WI38 (cell line): ENCODE results near the gene ZMPSTE24.

Experiments used
- H3K4me3 ChIP-seq: 2 replicates; pipeline ENCODE4 v1.5.1; 2011; ENCODE audit warnings: low read depth, mild to moderate bottlenecking, control low read depth, low read length
- TF ChIP-seq, protein P1 (sequence below): IDR thresholded peaks from 2 replicates; pipeline ENCODE4 v1.5.1; 2012; ENCODE audit warnings: low read depth, mild to moderate bottlenecking, control low read depth, low read length

Gene ZMPSTE24

DNA sequence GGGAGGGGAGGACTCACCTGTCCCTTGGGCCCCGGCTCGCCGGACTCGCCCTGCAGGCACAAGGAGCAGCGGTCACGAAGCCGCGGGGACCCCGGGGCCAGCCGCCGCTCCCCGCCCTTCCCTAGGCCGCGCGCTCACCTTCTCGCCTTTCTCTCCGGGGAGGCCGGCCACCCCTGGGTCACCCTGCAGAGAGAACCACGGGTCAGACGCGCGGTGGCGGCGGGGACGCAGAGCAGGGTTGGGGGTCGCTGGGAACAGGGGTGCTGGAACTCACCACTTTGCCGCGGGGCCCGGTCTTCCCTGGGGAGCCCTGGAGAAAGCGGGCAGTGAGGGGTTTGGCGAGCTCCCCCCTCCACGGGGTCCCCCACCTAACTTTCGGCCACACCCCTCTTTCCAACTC is 45.8 kb downstream of the ZMPSTE24 start:
- TF ChIP-seq, protein P1, sequence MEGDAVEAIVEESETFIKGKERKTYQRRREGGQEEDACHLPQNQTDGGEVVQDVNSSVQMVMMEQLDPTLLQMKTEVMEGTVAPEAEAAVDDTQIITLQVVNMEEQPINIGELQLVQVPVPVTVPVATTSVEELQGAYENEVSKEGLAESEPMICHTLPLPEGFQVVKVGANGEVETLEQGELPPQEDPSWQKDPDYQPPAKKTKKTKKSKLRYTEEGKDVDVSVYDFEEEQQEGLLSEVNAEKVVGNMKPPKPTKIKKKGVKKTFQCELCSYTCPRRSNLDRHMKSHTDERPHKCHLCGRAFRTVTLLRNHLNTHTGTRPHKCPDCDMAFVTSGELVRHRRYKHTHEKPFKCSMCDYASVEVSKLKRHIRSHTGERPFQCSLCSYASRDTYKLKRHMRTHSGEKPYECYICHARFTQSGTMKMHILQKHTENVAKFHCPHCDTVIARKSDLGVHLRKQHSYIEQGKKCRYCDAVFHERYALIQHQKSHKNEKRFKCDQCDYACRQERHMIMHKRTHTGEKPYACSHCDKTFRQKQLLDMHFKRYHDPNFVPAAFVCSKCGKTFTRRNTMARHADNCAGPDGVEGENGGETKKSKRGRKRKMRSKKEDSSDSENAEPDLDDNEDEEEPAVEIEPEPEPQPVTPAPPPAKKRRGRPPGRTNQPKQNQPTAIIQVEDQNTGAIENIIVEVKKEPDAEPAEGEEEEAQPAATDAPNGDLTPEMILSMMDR, result no peak
- H3K4me3 ChIP-seq, result no peak overlapping the region

DNA sequence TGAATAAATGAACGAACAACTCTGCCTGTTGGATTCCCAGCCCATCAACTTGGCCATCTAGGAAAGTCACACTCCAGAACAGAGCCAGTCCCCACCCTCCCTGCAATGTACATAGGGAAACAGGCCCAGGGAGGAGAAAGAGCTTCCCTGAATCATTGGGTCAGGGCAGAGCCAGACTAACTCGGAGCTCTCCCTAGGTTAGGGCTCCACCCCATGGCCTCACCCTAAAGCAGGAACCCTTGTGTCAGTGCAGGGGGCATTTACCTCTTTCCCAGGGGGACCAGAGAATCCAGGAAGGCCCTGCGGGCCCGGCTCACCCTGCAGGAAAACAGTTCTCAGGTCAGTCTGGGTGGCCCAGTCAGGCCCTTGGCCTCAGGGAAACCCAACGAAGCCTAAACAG is 47.4 kb downstream of the ZMPSTE24 start:
- TF ChIP-seq, protein P1, result no peak
- no peak overlapping the region for H3K4me3 ChIP-seq

DNA sequence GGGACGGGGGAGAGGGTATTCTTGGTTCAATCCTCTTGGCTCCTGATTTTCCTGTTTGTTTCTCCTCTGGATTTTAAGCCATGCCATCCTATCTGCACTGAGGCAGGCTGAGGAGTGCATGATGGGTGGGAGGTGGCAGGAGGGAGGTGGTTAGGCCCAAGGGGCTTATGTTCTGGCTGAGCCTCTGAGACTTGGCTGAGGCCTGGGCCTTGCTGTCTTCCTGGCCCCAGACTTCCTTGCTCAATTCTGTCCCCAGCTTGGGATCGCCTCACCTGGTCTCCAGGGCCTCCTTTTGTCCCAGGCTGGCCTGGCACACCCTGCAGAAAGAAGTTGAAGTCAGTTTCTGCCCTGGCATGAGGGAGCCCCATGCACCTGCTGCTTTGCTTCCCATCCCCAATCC is 47.8 kb downstream of the ZMPSTE24 start:
- no peak overlapping the region for H3K4me3 ChIP-seq
- TF ChIP-seq, protein P1, result no peak

DNA sequence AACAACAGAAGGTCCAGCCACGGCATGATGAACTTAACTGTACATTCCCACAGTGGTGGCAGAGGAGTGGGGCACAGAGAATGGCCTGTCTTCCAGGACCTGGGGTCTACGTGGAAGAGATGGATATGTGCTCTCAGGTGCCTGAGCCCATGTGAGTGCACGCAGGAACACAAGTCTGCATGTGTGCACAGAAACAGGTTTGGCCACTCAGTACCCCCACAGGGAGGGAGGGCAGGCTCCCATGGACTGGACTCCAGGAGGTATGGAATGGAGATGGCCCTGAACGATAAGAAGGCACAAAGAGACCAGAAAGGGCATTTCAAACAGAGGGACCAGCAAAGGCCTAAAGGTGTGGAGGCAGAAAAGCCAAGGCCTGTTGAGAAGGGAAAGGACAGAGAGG is 48.3 kb downstream of the ZMPSTE24 start:
- no peak overlapping the region for H3K4me3 ChIP-seq
- TF ChIP-seq, protein P1, result no peak

DNA sequence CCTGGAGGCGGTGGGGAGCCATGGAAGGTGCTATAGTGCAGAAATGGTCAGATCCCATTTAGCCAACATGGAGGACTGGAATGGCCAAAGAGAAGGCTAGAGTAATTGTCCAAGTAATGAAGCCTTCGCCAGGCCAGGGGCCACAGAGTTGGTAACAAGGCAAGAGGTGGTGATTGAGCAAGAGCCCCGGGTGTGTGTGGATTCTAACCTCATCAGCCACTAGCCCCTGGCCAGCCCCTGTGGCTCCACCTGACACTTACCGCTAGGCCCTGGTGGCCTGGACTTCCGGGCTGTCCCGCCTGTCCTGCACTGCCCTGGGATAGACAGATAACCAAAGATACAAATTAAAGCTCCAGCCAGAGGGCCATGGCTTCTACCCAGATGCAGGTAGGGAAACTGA is 49.1 kb downstream of the ZMPSTE24 start:
- TF ChIP-seq, protein P1, result no peak

DNA sequence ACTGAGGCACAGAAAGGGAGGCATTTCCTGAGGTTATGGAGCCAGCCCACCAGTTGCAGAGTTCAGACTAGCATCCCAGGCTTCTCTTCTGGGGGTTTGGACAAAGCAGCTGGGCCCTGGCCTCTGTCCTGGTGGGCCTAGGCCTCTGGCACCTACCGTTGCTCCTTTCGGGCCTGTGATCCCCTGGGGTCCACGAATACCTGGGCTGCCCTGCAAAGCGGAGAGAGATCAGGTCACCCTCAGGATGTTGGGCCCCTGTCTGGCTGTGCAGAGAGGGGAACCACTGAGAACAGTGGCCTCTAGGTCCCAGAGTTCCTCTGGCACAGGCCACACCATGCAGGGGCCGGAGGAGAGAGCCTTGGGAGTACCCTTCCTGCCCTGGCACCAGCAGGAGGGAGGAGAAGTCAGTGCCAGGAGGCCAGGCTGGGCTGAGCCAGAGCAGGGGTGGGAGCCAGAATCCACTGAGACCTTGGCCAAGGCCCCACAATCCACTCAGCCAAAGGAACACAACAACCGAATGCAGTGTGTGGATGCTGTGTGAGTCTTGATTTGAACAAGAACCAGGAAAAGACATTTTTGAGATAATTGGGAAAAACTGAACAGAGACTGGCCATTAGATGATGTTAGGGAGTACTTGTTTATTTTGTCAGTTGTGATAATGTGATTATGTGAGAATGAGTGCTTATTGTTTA is 50.1 kb downstream of the ZMPSTE24 start:
- H3K4me3 ChIP-seq, result no peak overlapping the region
- TF ChIP-seq, protein P1, result no peak

More for the DNA sequence above, 49.1 kb downstream of the ZMPSTE24 start:
- H3K4me3 ChIP-seq, result no peak overlapping the region

DNA sequence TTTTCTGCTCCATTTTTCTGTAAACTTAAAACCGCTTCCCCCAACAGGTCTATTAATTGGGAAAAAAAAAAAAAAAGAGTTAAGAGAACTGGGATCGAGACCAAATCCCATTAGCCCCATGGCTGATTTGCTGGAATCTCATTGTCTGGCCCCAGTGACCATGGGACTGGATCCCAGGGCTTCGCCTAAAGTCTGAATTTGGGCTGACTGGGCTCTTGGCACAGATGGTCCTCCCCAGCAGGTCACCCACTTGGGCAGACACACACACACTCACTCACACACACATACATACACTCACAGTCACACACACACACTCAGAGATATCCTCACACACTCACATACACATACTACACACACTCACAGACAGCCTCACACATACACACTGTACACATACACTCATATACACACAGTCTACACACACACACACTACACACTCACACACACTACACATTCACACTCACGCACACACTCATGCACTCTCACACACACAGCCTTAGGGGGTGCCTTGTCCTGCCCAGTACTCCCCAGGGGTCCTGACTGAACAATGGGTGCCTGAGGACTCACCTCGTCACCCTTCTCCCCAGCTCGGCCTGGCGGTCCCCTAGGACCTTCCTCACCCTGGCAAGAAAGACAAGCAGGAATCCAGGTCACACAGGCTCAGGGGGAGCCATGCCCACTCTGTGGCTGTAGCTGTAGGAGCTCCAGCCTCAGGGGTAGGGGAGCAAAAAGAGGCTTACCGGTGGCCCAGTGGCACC is 51.5 kb downstream of the ZMPSTE24 start:
- TF ChIP-seq, protein P1, result no peak
- H3K4me3 ChIP-seq, result no peak overlapping the region
